NCI-H82 (cell line): ENCODE measurements around the gene PRKCSH.
"Not testable (repeated sequence)": the region's sequence is repeated elsewhere in the genome, so short reads cannot be mapped to it uniquely, and the experiment has no call there.

Experiments used
- DNase-seq: peaks from one replicate; lab custom pipeline; 2025; lab: John Stamatoyannopoulos, UW

The PRKCSH gene

GRCh38 chr19:11420429-11421370 lies 14.7 kb upstream of the PRKCSH start:
- no peak for DNase-seq

GRCh38 chr19:11421371-11422098 lies 13.9 kb upstream of the PRKCSH start:
- DNase-seq: peak; percentile 25

- peak; percentile 25 for DNase-seq
These were observed 13.0 kb upstream of the PRKCSH start for GRCh38 chr19:11422163-11423065.

GRCh38 chr19:11423164-11423790 lies 12.2 kb upstream of the PRKCSH start:
- no peak for DNase-seq

GRCh38 chr19:11423791-11424181 lies 11.6 kb upstream of the PRKCSH start:
- no peak for DNase-seq

GRCh38 chr19:11425719-11426457 lies 9.5 kb upstream of the PRKCSH start:
- peak; percentile 12 for DNase-seq

GRCh38 chr19:11426656-11427055 lies 8.8 kb upstream of the PRKCSH start:
- no peak for DNase-seq

GRCh38 chr19:11433526-11433925 lies 1.9 kb upstream of the PRKCSH start:
- not testable (repeated sequence) for DNase-seq

GRCh38 chr19:11434703-11435056 lies 755 bp upstream of the PRKCSH start:
- no peak for DNase-seq

- DNase-seq: no peak
These were observed 438 bp downstream of the PRKCSH start for GRCh38 chr19:11435833-11436313.

- no peak for DNase-seq
These were observed 2.5 kb downstream of the PRKCSH start for GRCh38 chr19:11437955-11438354.

- DNase-seq: no peak
These were observed 8.6 kb downstream of the PRKCSH start for GRCh38 chr19:11444059-11444458.

- no peak for DNase-seq
These were observed 9.7 kb downstream of the PRKCSH start for GRCh38 chr19:11445141-11445540.

GRCh38 chr19:11446271-11446651 lies 10.8 kb downstream of the PRKCSH start:
- DNase-seq: no peak

- peak; percentile 60 for DNase-seq
These were observed 11.3 kb downstream of the PRKCSH start for GRCh38 chr19:11446652-11447301.

GRCh38 chr19:11447347-11448262 lies 12.2 kb downstream of the PRKCSH start:
- no peak for DNase-seq

- DNase-seq: no peak
These were observed 13.0 kb downstream of the PRKCSH start for GRCh38 chr19:11448410-11448809.

- DNase-seq: no peak
These were observed 13.6 kb downstream of the PRKCSH start for GRCh38 chr19:11448923-11449554.
